ENCODE measurements around the gene TRIM9.
"Not testable (repeated sequence)": the region's sequence is repeated elsewhere in the genome, so short reads cannot be mapped to it uniquely, and the experiment has no call there.

The TRIM9 gene

GRCh38 chr14:50946234-50946935 lies 148.5 kb downstream of the TRIM9 start:
- H3K4me3 ChIP-seq (ENCODE audit: low read depth, low read length): no peak overlapping the region
- TF ChIP-seq CTCF (IDR thresholded peaks at IDR 0.05; ENCODE audit: low read depth, low read length): no peak

- peak overlapping the region; percentile 63 for H3K4me3 ChIP-seq (ENCODE audit: low read depth, low read length)
- no peak for TF ChIP-seq CTCF (IDR thresholded peaks at IDR 0.05; ENCODE audit: low read depth, low read length)
These were observed 150.1 kb downstream of the TRIM9 start for GRCh38 chr14:50944647-50945413.

- TF ChIP-seq CTCF (IDR thresholded peaks at IDR 0.05; ENCODE audit: low read depth, low read length): no peak
- peak within 1 kb of the TSS; percentile 63 for H3K4me3 ChIP-seq (ENCODE audit: low read depth, low read length)
These were observed 150.8 kb downstream of the TRIM9 start, which contains the start of gene PYGL for GRCh38 chr14:50943943-50944646. Gene PYGL (minus strand): TSS chr14:50944483. CDS start chr14:50944403, 80 bp downstream.

GRCh38 chr14:50943261-50943942 lies 151.5 kb downstream of the TRIM9 start:
- peak overlapping the region; percentile 63 for H3K4me3 ChIP-seq (ENCODE audit: low read depth, low read length)
- TF ChIP-seq CTCF (IDR thresholded peaks at IDR 0.05; ENCODE audit: low read depth, low read length): no peak

GRCh38 chr14:50941638-50942037 lies 153.3 kb downstream of the TRIM9 start:
- H3K4me3 ChIP-seq (ENCODE audit: low read depth, low read length): not testable (repeated sequence)

- TF ChIP-seq CTCF (IDR thresholded peaks at IDR 0.05; ENCODE audit: low read depth, low read length): no peak
These were observed 153.8 kb downstream of the TRIM9 start for GRCh38 chr14:50941151-50941550.

GRCh38 chr14:50937800-50938199 lies 157.1 kb downstream of the TRIM9 start:
- TF ChIP-seq CTCF (IDR thresholded peaks at IDR 0.05; ENCODE audit: low read depth, low read length): no peak
- H3K4me3 ChIP-seq (ENCODE audit: low read depth, low read length): no peak overlapping the region

More at GRCh38 chr14:50941151-50941550, 153.8 kb downstream of the TRIM9 start:
- H3K4me3 ChIP-seq (ENCODE audit: low read depth, low read length): no peak overlapping the region

Measured in WI38 (cell line).